ENCODE results near the gene CDC14B. TPM values are rescaled to one million over a fixed set of nuclear protein-coding genes. Genes with fewer than 3 reads are reported as not detected.
"Not testable (repeated sequence)": the region's sequence is repeated elsewhere in the genome, so short reads cannot be mapped to it uniquely, and the experiment has no call there.

The CDC14B gene
- polyA plus RNA-seq, 12 donors: 13.4 to 22.7 (median 17.7) TPM; not detected in 1

- DNase-seq: no peak
Observed at GRCh38 chr9:96636368-96636767, 16.7 kb upstream of the CDC14B start.

- DNase-seq: not testable (repeated sequence)
Observed at GRCh38 chr9:96633579-96633978, 13.9 kb upstream of the CDC14B start.

GRCh38 chr9:96626912-96627311, 7.3 kb upstream of the CDC14B start:
- DNase-seq: no peak

GRCh38 chr9:96621618-96622017, 2.0 kb upstream of the CDC14B start:
- no peak for DNase-seq

GRCh38 chr9:96620832-96621269, 1.2 kb upstream of the CDC14B start:
- no peak for DNase-seq

GRCh38 chr9:96620181-96620514, 505 bp upstream of the CDC14B start:
- DNase-seq: no peak

- DNase-seq: no peak
Observed at GRCh38 chr9:96619124-96619465, 548 bp downstream of the CDC14B start.

- DNase-seq: peak; percentile 33
Observed at GRCh38 chr9:96618209-96619123, 1.2 kb downstream of the CDC14B start.

- DNase-seq: no peak
Observed at GRCh38 chr9:96617439-96618185, 2.0 kb downstream of the CDC14B start.

GRCh38 chr9:96616817-96617438, 2.7 kb downstream of the CDC14B start:
- no peak for DNase-seq

GRCh38 chr9:96615411-96615810, 4.2 kb downstream of the CDC14B start:
- no peak for DNase-seq

GRCh38 chr9:96614664-96615063, 5.0 kb downstream of the CDC14B start:
- not testable (repeated sequence) for DNase-seq

GRCh38 chr9:96612966-96613589, 6.6 kb downstream of the CDC14B start:
- no peak for DNase-seq

- DNase-seq: no peak
Observed at GRCh38 chr9:96612105-96612965, 7.3 kb downstream of the CDC14B start.

GRCh38 chr9:96611302-96611701, 8.3 kb downstream of the CDC14B start:
- DNase-seq: no peak

- no peak for DNase-seq
Observed at GRCh38 chr9:96609732-96610131, 9.9 kb downstream of the CDC14B start.

- no peak for DNase-seq
Observed at GRCh38 chr9:96607971-96608370, 11.7 kb downstream of the CDC14B start.

GRCh38 chr9:96605328-96605727, 14.3 kb downstream of the CDC14B start:
- DNase-seq: no peak

- peak; percentile 51 for DNase-seq
Observed at GRCh38 chr9:96604004-96604319, 15.7 kb downstream of the CDC14B start.

- no peak for DNase-seq
Observed at GRCh38 chr9:96603305-96604003, 16.2 kb downstream of the CDC14B start.

- no peak for DNase-seq
Observed at GRCh38 chr9:96599298-96599697, 20.3 kb downstream of the CDC14B start.

Data from muscle of arm (tissue), 12 donors.